Cardiac muscle cell (in vitro differentiated cells and primary cell): ENCODE results near the gene SLC44A2. TPM values are rescaled to one million over a fixed set of nuclear protein-coding genes. Genes with fewer than 3 reads are reported as not detected.

Experiments used
- DNase-seq, 2 donors: peaks; one replicate each; pipeline versions ENCODE4 v3.0.0 to v3.0.0-alpha.2; 2010 to 2017; ENCODE audit warnings: low read depth in 1 of 2, low spot score in 1 of 2
- H3K27ac ChIP-seq: fragments of 200-600 bp; sonication (generic); 2 replicates; pipeline ENCODE4 v1.5.1; 2016
- H3K27me3 ChIP-seq: fragments of 200-600 bp; sonication (generic); 2 replicates; pipeline ENCODE4 v1.6.0; 2016; ENCODE audit warnings: control low read depth
- H3K36me3 ChIP-seq: fragments of 200-600 bp; sonication (generic); 2 replicates; pipeline ENCODE4 v1.5.1; 2016; ENCODE audit warnings: control low read depth
- H3K4me1 ChIP-seq: fragments of 200-600 bp; sonication (generic); 2 replicates; pipeline ENCODE4 v1.8.1; 2017; ENCODE audit warnings: low read depth, mild to moderate bottlenecking, mixed run types
- H3K4me3 ChIP-seq: fragments of 200-600 bp; sonication (generic); 2 replicates; pipeline ENCODE4 v1.5.1; 2016; ENCODE audit warnings: mild to moderate bottlenecking
- H3K9me3 ChIP-seq: fragments of 200-600 bp; sonication (generic); 2 replicates; pipeline ENCODE4 v1.5.1; 2017; ENCODE audit warnings: low read depth, mild to moderate bottlenecking, control low read depth
- polyA plus RNA-seq: library from polyadenylated mRNA; unstranded; fragments of >200 nt; fragmentation: Nextera tagmentation; extraction: Ambion mirVana; gene quantifications from 2 replicates; pipeline ENCODE4 v1.2.1, GENCODE V29; 2016
- total RNA-seq: library from RNA; depleted of rRNA; stranded (reverse); fragments of >200 nt; gene quantifications from 2 replicates; pipeline ENCODE4 v1.2.3, GENCODE V29; 2016
- TF ChIP-seq, protein P1 (sequence below): IDR thresholded peaks from 2 replicates; pipeline ENCODE4 v1.5.1; 2012; ENCODE audit warnings: low read depth, mild to moderate bottlenecking, low read length

Gene SLC44A2
- total and polyA plus RNA-seq, 2 experiments from 2014 or later, result 108 to 109 TPM

DNA sequence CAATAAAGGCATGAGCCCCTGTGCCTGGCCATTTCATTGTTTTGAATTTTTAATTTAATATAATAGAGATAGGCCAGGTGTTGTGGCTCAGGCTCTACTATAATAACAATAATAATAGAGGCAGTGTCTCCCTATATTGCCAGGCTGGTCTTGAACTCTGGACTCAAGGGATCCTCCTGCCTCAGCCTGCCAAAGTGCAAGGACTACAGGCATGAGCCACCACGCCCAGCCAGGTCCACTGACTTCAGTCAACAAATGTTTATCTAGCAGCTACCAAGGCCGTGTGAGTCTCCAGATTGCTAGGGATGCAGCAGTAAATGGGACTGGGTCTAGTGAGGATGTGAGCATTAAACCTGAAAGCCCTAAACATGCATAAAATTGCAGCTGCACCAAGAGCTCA is 15.0 kb downstream of the SLC44A2 start:
- H3K4me3 ChIP-seq, result no peak overlapping the region
- TF ChIP-seq, protein P1, sequence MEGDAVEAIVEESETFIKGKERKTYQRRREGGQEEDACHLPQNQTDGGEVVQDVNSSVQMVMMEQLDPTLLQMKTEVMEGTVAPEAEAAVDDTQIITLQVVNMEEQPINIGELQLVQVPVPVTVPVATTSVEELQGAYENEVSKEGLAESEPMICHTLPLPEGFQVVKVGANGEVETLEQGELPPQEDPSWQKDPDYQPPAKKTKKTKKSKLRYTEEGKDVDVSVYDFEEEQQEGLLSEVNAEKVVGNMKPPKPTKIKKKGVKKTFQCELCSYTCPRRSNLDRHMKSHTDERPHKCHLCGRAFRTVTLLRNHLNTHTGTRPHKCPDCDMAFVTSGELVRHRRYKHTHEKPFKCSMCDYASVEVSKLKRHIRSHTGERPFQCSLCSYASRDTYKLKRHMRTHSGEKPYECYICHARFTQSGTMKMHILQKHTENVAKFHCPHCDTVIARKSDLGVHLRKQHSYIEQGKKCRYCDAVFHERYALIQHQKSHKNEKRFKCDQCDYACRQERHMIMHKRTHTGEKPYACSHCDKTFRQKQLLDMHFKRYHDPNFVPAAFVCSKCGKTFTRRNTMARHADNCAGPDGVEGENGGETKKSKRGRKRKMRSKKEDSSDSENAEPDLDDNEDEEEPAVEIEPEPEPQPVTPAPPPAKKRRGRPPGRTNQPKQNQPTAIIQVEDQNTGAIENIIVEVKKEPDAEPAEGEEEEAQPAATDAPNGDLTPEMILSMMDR, result no peak
- no peak for DNase-seq
- H3K4me1 ChIP-seq, result peaks cover 7% of the 10 kb centered on the region
- no peak overlapping the region for H3K27ac ChIP-seq
- H3K27me3 ChIP-seq, result no peaks in the 10 kb centered on the region
- peaks cover 33% of the 10 kb centered on the region for H3K36me3 ChIP-seq
- no peaks in the 10 kb centered on the region for H3K9me3 ChIP-seq

DNA sequence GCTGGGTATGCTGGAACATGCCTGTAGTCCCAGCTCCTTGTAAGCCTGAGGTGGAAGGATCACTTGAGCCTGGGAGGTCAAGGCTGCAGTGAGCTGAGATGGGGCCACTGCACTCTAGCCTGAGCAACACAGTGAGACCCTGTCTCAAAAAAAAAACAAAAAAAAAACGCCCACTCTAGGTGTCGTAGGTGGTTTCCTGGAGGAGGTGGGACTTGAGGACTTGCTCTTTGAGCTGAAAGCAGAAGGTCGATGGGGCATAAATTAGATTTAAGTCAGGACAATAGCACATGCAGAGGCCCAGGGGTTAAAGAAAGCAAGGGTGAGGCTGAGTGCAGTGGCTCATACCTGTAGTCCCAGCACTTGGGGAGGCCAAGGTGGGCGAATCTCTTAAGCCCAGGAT is 15.9 kb downstream of the SLC44A2 start:
- H3K4me1 ChIP-seq, result peaks cover 7% of the 10 kb centered on the region
- peaks cover 29% of the 10 kb centered on the region for H3K36me3 ChIP-seq
- no peak overlapping the region for H3K4me3 ChIP-seq
- no peak for DNase-seq
- TF ChIP-seq, protein P1, result no peak
- H3K27ac ChIP-seq, result no peak overlapping the region
- no peaks in the 10 kb centered on the region for H3K27me3 ChIP-seq
- no peaks in the 10 kb centered on the region for H3K9me3 ChIP-seq

DNA sequence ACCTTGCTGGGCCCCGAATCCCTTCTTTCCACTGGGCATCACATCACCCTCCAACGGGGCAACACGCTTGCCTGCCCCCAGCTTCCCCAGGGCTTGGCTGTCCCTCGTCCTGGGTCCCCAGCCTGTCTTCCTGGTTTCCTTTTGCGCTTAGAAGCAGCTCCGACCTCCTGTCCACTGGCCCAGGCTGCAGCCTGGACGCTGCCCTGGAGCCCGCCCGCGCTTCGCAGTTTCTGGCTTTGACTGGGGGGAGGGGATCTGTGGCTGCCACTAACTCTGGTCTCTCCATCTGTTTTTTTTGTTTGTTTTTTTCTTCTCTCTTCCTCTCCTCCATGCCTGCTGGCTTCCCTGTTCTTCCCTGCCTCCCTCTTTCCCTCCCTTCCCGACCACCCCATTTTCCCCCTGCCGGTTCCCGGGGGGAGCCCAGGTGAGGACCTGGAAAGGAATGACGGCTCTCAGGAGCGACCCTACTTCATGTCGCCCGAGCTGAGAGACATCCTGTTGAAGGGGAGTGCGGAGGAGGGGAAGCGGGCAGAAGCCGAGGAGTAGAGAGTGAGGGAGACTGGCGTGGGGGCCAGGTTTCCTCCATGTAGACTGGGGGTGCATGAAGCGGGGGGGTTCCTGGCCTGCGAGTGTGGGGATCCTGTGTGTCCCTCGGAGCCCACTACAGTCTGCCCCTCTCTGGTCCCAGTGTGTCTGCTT is 17.3 kb downstream of the SLC44A2 start:
- H3K27me3 ChIP-seq, result no peaks in the 10 kb centered on the region
- H3K27ac ChIP-seq, result no peak overlapping the region
- TF ChIP-seq, protein P1, result no peak
- H3K9me3 ChIP-seq, result no peaks in the 10 kb centered on the region
- H3K4me3 ChIP-seq, result no peak overlapping the region
- H3K36me3 ChIP-seq, result peaks cover 18% of the 10 kb centered on the region
- H3K4me1 ChIP-seq, result peaks cover 7% of the 10 kb centered on the region
- DNase-seq, result no peak

DNA sequence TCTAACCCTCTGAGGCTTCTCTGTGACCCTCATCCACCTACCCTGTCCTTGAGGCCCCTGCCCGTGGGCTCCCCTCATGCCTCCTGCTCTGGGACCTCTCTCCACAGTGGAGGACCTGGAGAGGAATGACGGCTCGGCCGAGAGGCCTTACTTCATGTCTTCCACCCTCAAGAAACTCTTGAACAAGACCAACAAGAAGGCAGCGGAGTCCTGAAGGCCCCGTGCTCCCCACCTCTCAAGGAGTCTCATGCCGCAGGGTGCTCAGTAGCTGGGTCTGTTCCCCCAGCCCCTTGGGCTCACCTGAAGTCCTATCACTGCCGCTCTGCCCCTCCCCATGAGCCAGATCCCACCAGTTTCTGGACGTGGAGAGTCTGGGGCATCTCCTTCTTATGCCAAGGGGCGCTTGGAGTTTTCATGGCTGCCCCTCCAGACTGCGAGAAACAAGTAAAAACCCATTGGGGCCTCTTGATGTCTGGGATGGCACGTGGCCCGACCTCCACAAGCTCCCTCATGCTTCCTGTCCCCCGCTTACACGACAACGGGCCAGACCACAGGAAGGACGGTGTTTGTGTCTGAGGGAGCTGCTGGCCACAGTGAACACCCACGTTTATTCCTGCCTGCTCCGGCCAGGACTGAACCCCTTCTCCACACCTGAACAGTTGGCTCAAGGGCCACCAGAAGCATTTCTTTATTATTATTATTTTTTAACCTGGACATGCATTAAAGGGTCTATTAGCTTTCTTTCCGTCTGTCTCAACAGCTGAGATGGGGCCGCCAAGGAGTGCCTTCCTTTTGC is 18.0 kb downstream of the SLC44A2 start:
- H3K27me3 ChIP-seq, result no peaks in the 10 kb centered on the region
- TF ChIP-seq, protein P1, result no peak
- peaks cover 7% of the 10 kb centered on the region for H3K4me1 ChIP-seq
- H3K4me3 ChIP-seq, result no peak overlapping the region
- DNase-seq, result no peak
- peaks cover 11% of the 10 kb centered on the region for H3K36me3 ChIP-seq
- no peaks in the 10 kb centered on the region for H3K9me3 ChIP-seq
- H3K27ac ChIP-seq, result peak overlapping the region; percentile 59

DNA sequence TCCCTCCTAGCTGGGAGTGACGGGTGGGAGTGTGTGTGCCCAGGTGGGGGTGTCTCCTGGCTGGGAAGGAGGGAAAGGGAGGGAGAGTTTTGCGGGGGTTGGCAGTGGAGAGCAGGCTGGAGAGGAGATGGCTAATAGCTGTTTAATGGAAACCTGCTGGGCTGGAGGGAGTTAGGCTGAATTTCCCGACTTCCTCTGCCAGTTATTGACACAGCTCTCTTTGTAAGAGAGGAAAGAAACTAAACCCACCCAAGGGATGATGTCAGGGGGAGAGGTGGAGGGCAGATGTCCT is 18.6 kb downstream of the SLC44A2 start:
- TF ChIP-seq, protein P1, result no peak
- Histone ChIP-seq H3K27me3 (no peaks in the 10 kb centered on the region), H3K9me3 (no peaks in the 10 kb centered on the region), H3K36me3 (peaks cover 7% of the 10 kb centered on the region), H3K4me1 (peaks cover 7% of the 10 kb centered on the region), H3K4me3 (no peak overlapping the region), H3K27ac (peak overlapping the region; percentile 59)
- DNase-seq, result no peak
